Upper lobe of left lung (tissue), 6 donors: ENCODE results near the gene ZNF70. TPM values are rescaled to one million over a fixed set of nuclear protein-coding genes. Genes with fewer than 3 reads are reported as not detected.

Experiments used
- ATAC-seq, 2 donors: fragments of 200-7000 bp; cut with Tn5 transposase; one replicate each; pipeline ENCODE4 v1.9.1; 2022; ENCODE audit warnings: mild to moderate bottlenecking in 2 of 2, moderate library complexity in 2 of 2; ENCODE audit not compliant: low FRiP score in 2 of 2
- DNase-seq, 2 donors: peaks; one replicate each; pipeline ENCODE4 v3.0.0-alpha.2; 2019 to 2020
- H3K27ac ChIP-seq, 4 donors: fragments of 200-600 bp; sonication (generic); one replicate each; pipeline ENCODE4 v1.5.1; 2016 to 2019
- H3K27me3 ChIP-seq, 4 donors: fragments of 200-600 bp; sonication (generic); one replicate each; pipeline ENCODE4 v1.5.1; 2017 to 2019
- H3K36me3 ChIP-seq, 4 donors: fragments of 200-600 bp; sonication (generic); one replicate each; pipeline ENCODE4 v1.5.1; 2016 to 2019
- H3K4me1 ChIP-seq, 4 donors: fragments of 200-600 bp; sonication (generic); one replicate each; pipeline ENCODE4 v1.5.1; 2018 to 2019
- H3K4me3 ChIP-seq, 4 donors: fragments of 200-600 bp; sonication (generic); one replicate each; pipeline ENCODE4 v1.5.1; 2017 to 2019; ENCODE audit warnings: mild to moderate bottlenecking in 2 of 4, moderate library complexity in 1 of 4
- H3K9me3 ChIP-seq, 4 donors: fragments of 200-600 bp; sonication (generic); one replicate each; pipeline ENCODE4 v1.5.1; 2018 to 2019
- EP300 ChIP-seq, 4 donors: sonication (generic); formaldehyde crosslinking; IDR thresholded peaks; one replicate each; pipeline ENCODE4 v1.5.1; 2017; ENCODE audit warnings: antibody characterized with exemption in 4 of 4, control low read depth in 2 of 4
- POLR2A ChIP-seq, 4 donors: fragments of 450-650 bp; IDR thresholded peaks; one replicate each; pipeline ENCODE4 v1.5.1; 2016 to 2017; ENCODE audit warnings: antibody characterized with exemption in 4 of 4, mild to moderate bottlenecking in 2 of 4
- POLR2AphosphoS5 ChIP-seq, 2 donors: sonication (generic); formaldehyde crosslinking; IDR thresholded peaks; one replicate each; pipeline ENCODE4 v1.5.1; 2017; ENCODE audit warnings: antibody characterized with exemption in 2 of 2
- WGBS, 2 donors: methylation state at CpG; one replicate each; pipeline ENCODE4 v1.1.5; 2017 to 2018; 5-methylcytosine and 5-hydroxymethylcytosine counted together
- total RNA-seq, 6 donors: library from RNA; depleted of rRNA in 4 of 6; stranded (reverse); fragments of >200 nt in 4 of 6; gene quantifications; one replicate each; pipeline versions ENCODE4 v1.1.0 to v1.2.1, GENCODE V29; 2016 to 2021
- TF ChIP-seq, protein P1 (sequence below), 6 experiments: fragments of 450-650 bp in 4 of 6; fragments of 200-600 bp in 2 of 6; sonication (generic) in 2 of 6; IDR thresholded peaks; one replicate each; pipeline ENCODE4 v1.5.1; 2016 to 2019; ENCODE audit warnings: antibody characterized with exemption in 6 of 6
- donor health status: DM: no; HTN: no; CAD: no; lungs with moderate emphysema.
- donor health status: DM: no; HTN: yes; CAD: no; lungs with severe emphysema.

The ZNF70 gene
- total RNA-seq, 6 donors from 2014 or later: 3.0 to 9.4 (median 5.4) TPM

DNA sequence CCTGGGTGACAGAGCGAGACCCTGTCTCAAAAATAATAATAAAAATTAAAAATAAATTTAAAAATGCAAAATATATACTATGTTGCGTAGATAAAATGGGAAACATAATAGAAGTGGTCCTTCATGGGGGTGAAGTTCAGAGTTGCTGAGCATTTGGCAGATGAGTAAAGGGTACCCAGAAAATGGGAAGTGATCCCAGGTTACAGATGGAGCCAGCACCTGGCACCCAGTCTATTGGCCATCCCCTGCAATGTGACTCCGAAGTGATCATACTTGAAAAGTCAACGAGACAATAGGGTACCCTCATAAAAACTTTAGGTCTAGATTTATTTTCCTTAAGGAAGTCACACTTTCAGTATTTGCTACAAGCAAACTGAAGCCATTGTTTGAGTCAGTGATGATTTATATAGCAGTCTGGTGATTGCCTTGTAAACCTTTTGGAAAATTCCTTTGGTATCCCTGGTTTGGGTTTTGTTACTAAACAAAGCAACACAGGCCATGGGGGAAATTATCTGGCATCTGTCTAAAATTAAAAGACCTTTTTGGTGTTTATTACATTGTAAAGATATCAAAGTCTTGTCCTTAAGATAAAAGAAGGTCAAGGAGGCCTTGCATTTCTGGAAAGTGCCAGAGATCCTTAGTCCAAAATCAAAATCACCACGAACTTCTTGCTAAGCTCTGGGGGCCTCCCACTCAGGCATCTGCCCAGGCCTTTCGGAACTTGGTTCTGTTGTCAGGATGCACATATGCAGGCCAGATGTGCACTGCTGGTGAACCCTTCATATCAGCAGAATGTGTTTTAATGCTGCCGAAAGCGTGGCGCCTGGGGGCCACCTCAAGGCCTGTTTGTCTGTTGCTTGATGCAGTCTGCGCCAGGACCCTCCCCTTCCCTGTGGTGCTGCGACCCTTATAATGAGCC is 40.2 kb upstream of the ZNF70 start:
- H3K36me3 ChIP-seq: peaks cover 0 to 45% (median 31%) of the 10 kb centered on the region in 4 donors

DNA sequence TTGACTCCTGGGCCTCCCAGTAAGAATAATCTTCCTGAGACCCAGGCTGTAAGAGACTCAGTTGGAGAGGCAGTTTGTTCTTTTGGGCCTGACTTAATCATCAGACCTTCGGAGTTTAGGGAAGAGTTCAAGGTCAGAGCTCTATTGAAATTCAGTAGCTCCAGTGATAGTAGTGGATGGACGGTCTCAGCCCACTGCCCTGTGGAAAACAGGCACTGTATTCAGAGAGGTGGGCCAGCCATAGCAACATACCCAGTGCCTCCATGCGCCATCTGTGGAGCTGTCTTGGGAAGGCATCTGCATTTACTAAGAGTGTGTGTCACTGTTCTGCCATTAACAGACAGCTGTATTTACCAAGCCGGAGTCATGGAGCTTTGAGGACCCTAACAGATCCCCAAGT is 38.7 kb upstream of the ZNF70 start:
- H3K4me1 ChIP-seq: peaks cover 22 to 35% (median 22%) of the 10 kb centered on the region in 4 donors
- no peaks in the 10 kb centered on the region for H3K27me3 ChIP-seq
- TF ChIP-seq, protein P1, sequence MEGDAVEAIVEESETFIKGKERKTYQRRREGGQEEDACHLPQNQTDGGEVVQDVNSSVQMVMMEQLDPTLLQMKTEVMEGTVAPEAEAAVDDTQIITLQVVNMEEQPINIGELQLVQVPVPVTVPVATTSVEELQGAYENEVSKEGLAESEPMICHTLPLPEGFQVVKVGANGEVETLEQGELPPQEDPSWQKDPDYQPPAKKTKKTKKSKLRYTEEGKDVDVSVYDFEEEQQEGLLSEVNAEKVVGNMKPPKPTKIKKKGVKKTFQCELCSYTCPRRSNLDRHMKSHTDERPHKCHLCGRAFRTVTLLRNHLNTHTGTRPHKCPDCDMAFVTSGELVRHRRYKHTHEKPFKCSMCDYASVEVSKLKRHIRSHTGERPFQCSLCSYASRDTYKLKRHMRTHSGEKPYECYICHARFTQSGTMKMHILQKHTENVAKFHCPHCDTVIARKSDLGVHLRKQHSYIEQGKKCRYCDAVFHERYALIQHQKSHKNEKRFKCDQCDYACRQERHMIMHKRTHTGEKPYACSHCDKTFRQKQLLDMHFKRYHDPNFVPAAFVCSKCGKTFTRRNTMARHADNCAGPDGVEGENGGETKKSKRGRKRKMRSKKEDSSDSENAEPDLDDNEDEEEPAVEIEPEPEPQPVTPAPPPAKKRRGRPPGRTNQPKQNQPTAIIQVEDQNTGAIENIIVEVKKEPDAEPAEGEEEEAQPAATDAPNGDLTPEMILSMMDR (IDR thresholded peaks at IDR 0.05): no peak
- TF ChIP-seq POLR2AphosphoS5 (IDR thresholded peaks at IDR 0.05): no peak
- TF ChIP-seq EP300 (IDR thresholded peaks at IDR 0.05): no peak
- TF ChIP-seq POLR2A (IDR thresholded peaks at IDR 0.05): no peak
- DNase-seq: no peak
- H3K36me3 ChIP-seq: peaks cover 0 to 31% (median 18%) of the 10 kb centered on the region in 4 donors
- no peak for ATAC-seq
- no peaks in the 10 kb centered on the region for H3K9me3 ChIP-seq
- no peak overlapping the region for H3K27ac ChIP-seq
- 85 to 89% methylated on average over 4 of the region's 4 CpGs for WGBS, 2 donors
- no peak overlapping the region for H3K4me3 ChIP-seq

More for the DNA sequence above, 40.2 kb upstream of the ZNF70 start:
- Histone ChIP-seq H3K9me3 (no peaks in the 10 kb centered on the region), H3K27ac (no peak overlapping the region), H3K4me3 (no peak overlapping the region), H3K4me1 (peaks cover 21 to 33% (median 22%) of the 10 kb centered on the region in 4 donors), H3K27me3 (no peaks in the 10 kb centered on the region)
- TF ChIP-seq POLR2AphosphoS5 (IDR thresholded peaks at IDR 0.05): no peak
- no peak for TF ChIP-seq EP300 (IDR thresholded peaks at IDR 0.05)
- TF ChIP-seq, protein P1 (IDR thresholded peaks at IDR 0.05): no peak
- TF ChIP-seq POLR2A (IDR thresholded peaks at IDR 0.05): no peak
- ATAC-seq: peak in 1 of 2 donors; percentile 45
- 55 to 75% methylated on average over 7 to 11 of the region's 11 CpGs for WGBS, 2 donors
- DNase-seq: no peak

DNA sequence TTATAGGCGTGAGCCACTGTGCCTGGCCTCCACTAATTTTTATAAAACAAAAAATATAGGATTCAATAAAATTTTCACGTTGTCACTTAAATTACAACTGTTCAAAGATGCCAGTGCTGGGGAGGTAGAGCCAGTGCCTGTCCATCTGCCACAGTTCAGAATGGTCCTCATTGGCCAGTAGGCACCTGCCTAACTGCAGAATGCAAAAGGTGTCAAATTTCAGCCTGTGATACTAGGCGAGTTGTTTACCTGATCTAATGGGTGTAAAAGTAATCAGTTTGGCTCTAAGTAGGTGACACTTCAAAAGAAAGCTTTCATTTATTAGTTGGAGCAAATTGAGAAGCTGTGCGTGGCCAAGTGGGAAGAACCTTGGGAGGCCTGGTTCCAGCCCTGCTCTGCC is 38.2 kb upstream of the ZNF70 start:
- no peak for ATAC-seq
- WGBS, 2 donors: 75 to 82% methylated on average over 4 of the region's 4 CpGs

DNA sequence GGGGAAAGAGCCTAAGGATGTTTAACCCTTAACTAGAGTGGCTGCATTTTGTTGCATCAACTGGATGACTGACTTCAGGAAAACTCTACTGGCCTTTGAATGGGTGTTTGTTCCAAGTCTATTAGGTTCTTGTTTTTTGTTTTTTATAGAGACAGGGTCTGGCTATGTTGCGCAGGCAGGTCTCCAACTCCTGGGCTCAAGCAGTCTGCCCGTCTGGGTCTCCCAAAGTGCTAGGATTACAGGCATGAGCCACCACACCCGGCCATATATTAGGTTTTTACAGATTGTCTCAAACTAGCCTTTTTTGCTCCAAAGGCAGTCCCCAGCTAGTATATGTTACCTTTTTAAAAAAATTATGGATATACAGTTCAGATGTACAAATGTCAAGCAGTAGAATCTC is 37.0 kb upstream of the ZNF70 start:
- no peak for ATAC-seq
- 54 to 64% methylated on average over 3 of the region's 3 CpGs for WGBS, 2 donors
- peak overlapping the region in 1 of 4 donors; percentile 99 for H3K27ac ChIP-seq
- no peaks in the 10 kb centered on the region for H3K27me3 ChIP-seq
- H3K9me3 ChIP-seq: no peaks in the 10 kb centered on the region
- no peak for DNase-seq
- peak overlapping the region in 3 of 4 donors; percentile 59 to 96 (median 92) for H3K4me3 ChIP-seq
- TF ChIP-seq EP300 (IDR thresholded peaks at IDR 0.05) (no peak), POLR2A (IDR thresholded peaks at IDR 0.05) (no peak), POLR2AphosphoS5 (IDR thresholded peaks at IDR 0.05) (no peak)
- TF ChIP-seq, protein P1 (IDR thresholded peaks at IDR 0.05): no peak
- peaks cover 22 to 35% (median 22%) of the 10 kb centered on the region in 4 donors for H3K4me1 ChIP-seq
- H3K36me3 ChIP-seq: peaks cover 0 to 13% (median 5%) of the 10 kb centered on the region in 4 donors

More for the DNA sequence above, 38.2 kb upstream of the ZNF70 start:
- Histone ChIP-seq H3K27me3 (no peaks in the 10 kb centered on the region), H3K4me3 (no peak overlapping the region), H3K9me3 (no peaks in the 10 kb centered on the region), H3K27ac (no peak overlapping the region), H3K4me1 (peaks cover 22 to 35% (median 22%) of the 10 kb centered on the region in 4 donors), H3K36me3 (peaks cover 0 to 25% (median 12%) of the 10 kb centered on the region in 4 donors)
- TF ChIP-seq EP300 (IDR thresholded peaks at IDR 0.05) (no peak), POLR2AphosphoS5 (IDR thresholded peaks at IDR 0.05) (no peak), POLR2A (IDR thresholded peaks at IDR 0.05) (no peak)
- TF ChIP-seq, protein P1 (IDR thresholded peaks at IDR 0.05): no peak
- no peak for DNase-seq
